Gastrocnemius medialis (tissue), 4 donors: ENCODE data around the gene DPRX.

Experiments
- POLR2A ChIP-seq, 2 donors: fragments of 450-650 bp; IDR thresholded peaks; one replicate each; pipeline ENCODE4 v1.6.1; 2017; ENCODE audit warnings: antibody characterized with exemption in 2 of 2, mild to moderate bottlenecking in 2 of 2, moderate library complexity in 2 of 2
- TF ChIP-seq, protein P1 (sequence below), 5 experiments: fragments of 450-650 bp in 3 of 5; fragments of 200-600 bp in 2 of 5; sonication (generic) in 2 of 5; IDR thresholded peaks in 4 of 5; conservative IDR thresholded peaks in 1 of 5; 1 replicate in 4 of 5; 2 replicates in 1 of 5; pipeline ENCODE4 v1.5.1; 2016 to 2019; ENCODE audit warnings: antibody characterized with exemption in 5 of 5, mild to moderate bottlenecking in 3 of 5, moderate library complexity in 3 of 5

DNA sequence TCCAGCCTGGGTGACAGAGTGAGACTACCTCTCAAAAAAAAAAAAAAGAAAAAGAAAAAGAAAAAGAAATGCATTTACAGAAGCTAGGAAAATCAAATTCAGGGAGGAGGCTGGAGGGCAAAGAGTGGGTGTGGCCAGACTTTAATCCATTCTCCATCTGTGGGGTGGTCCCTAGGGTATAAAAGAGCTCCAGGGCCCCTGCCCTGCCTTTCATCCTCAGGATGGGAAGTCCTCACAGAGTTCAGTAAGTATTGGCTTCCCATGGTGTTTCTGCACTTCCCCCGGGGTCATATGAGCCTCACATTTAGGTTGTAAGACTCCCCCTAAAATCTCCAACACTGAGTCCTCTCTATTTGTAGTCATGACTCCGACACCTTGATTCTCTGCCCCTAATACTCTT lies 33.0 kb downstream of the DPRX start:
- TF ChIP-seq, protein P1, sequence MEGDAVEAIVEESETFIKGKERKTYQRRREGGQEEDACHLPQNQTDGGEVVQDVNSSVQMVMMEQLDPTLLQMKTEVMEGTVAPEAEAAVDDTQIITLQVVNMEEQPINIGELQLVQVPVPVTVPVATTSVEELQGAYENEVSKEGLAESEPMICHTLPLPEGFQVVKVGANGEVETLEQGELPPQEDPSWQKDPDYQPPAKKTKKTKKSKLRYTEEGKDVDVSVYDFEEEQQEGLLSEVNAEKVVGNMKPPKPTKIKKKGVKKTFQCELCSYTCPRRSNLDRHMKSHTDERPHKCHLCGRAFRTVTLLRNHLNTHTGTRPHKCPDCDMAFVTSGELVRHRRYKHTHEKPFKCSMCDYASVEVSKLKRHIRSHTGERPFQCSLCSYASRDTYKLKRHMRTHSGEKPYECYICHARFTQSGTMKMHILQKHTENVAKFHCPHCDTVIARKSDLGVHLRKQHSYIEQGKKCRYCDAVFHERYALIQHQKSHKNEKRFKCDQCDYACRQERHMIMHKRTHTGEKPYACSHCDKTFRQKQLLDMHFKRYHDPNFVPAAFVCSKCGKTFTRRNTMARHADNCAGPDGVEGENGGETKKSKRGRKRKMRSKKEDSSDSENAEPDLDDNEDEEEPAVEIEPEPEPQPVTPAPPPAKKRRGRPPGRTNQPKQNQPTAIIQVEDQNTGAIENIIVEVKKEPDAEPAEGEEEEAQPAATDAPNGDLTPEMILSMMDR (IDR thresholded peaks at IDR 0.05 in 4 of 5, conservative IDR thresholded peaks at IDR 0.05 in 1 of 5) = no peak
- TF ChIP-seq POLR2A (IDR thresholded peaks at IDR 0.05) = no peak
